ENCODE measurements around the gene E2F3. TPM values are rescaled to one million over a fixed set of nuclear protein-coding genes. Genes with fewer than 3 reads are reported as not detected.

Gene E2F3
- total RNA-seq, 6 experiments from 2014 or later, result 1.1 to 6.3 (median 4.1) TPM

DNA sequence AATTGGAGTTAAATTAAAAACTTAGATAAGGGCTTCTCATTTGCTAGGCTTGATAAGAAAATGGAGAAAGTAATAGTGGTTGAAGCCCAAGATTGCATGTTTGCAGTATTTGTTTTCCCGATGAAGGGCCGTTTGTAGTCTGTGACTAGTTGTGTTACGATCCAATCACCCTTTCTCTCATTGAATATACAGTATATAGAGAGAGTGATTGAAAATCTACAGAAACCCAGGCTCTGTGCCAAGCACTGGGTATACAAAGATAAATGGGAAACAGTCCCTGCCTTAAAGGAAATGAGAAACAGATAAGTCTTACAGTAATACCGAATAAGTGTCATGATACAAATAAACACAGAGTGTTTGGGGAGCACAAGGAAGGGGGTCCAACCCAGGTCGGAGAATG lies 77.4 kb downstream of the E2F3 start:
- no peaks in the 10 kb centered on the region for H3K9me3 ChIP-seq
- DNase-seq, result no peak
- H3K27me3 ChIP-seq, result no peaks in the 10 kb centered on the region
- peaks cover 0 to 5% (median 0%) of the 10 kb centered on the region in 4 donors for H3K36me3 ChIP-seq
- ATAC-seq, result no peak
- WGBS (ENCODE audit: insufficient coverage, low coverage, low lambda C conversion rate, missing lambda C conversion rate), result 56% methylated on average over 5 of the region's 5 CpGs
- H3K4me1 ChIP-seq, result no peaks in the 10 kb centered on the region
- no peak for TF ChIP-seq POLR2A (IDR thresholded peaks at IDR 0.05)
- TF ChIP-seq, protein P1, sequence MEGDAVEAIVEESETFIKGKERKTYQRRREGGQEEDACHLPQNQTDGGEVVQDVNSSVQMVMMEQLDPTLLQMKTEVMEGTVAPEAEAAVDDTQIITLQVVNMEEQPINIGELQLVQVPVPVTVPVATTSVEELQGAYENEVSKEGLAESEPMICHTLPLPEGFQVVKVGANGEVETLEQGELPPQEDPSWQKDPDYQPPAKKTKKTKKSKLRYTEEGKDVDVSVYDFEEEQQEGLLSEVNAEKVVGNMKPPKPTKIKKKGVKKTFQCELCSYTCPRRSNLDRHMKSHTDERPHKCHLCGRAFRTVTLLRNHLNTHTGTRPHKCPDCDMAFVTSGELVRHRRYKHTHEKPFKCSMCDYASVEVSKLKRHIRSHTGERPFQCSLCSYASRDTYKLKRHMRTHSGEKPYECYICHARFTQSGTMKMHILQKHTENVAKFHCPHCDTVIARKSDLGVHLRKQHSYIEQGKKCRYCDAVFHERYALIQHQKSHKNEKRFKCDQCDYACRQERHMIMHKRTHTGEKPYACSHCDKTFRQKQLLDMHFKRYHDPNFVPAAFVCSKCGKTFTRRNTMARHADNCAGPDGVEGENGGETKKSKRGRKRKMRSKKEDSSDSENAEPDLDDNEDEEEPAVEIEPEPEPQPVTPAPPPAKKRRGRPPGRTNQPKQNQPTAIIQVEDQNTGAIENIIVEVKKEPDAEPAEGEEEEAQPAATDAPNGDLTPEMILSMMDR (IDR thresholded peaks at IDR 0.05), result no peak
- no peak overlapping the region for H3K27ac ChIP-seq
- intact Hi-C loops (cut with DNase I), result no loop called here
- H3K4me3 ChIP-seq, result no peak overlapping the region

DNA sequence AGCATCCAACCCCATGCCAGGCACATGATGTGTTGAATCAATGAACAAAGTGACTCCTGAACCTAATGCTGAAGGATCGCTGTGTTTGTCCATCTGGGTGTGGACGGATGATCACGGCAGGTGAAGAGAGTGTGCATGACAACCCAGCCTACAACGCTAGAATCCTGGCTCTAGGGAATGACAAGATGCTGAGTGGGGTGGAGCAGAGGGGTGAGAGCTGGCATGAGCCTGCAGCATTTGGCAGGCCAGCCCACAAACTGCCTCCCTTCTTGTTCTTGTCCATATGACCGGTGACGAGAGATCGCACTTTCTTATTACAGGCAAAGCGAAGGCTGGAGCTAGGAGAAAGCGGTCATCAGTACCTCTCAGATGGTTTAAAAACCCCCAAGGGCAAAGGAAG lies 77.8 kb downstream of the E2F3 start:
- Histone ChIP-seq H3K27ac (no peak overlapping the region), H3K4me3 (no peak overlapping the region), H3K36me3 (peaks cover 0 to 5% (median 0%) of the 10 kb centered on the region in 4 donors), H3K9me3 (no peaks in the 10 kb centered on the region), H3K4me1 (no peaks in the 10 kb centered on the region), H3K27me3 (no peaks in the 10 kb centered on the region)
- ATAC-seq (no peak), DNase-seq (no peak)
- intact Hi-C loops (cut with DNase I), result no loop called here
- TF ChIP-seq, protein P1 (IDR thresholded peaks at IDR 0.05), result no peak
- TF ChIP-seq POLR2A (IDR thresholded peaks at IDR 0.05), result no peak
- whole genome bisulfite sequencing (ENCODE audit: insufficient coverage, low coverage, low lambda C conversion rate, missing lambda C conversion rate), result 91% methylated on average over 8 of the region's 9 CpGs

DNA sequence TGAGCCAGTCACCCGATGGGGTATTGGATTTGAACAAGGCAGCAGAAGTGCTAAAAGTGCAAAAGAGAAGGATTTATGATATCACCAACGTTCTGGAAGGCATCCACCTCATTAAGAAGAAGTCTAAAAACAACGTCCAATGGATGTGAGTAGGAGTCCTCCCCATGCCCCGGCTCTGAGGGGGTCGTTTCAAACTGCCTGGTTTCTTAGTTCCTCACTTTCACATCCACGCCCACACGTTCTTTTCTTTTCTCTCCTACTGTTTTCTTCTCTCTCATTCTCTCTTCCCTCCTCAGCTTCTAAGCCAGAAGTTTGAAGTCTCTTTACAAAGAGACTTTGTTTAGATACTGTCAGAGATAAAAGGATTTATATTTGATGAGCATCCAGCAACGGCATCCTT lies 79.6 kb downstream of the E2F3 start:
- WGBS (ENCODE audit: insufficient coverage, low coverage, low lambda C conversion rate, missing lambda C conversion rate), result 75% methylated on average over 8 of the region's 8 CpGs
- H3K9me3 ChIP-seq, result no peaks in the 10 kb centered on the region
- no peak for TF ChIP-seq POLR2A (IDR thresholded peaks at IDR 0.05)
- TF ChIP-seq, protein P1 (IDR thresholded peaks at IDR 0.05), result no peak
- no peaks in the 10 kb centered on the region for H3K4me1 ChIP-seq
- ATAC-seq, result no peak
- H3K4me3 ChIP-seq, result no peak overlapping the region
- peaks cover 0 to 5% (median 0%) of the 10 kb centered on the region in 4 donors for H3K36me3 ChIP-seq
- H3K27me3 ChIP-seq, result no peaks in the 10 kb centered on the region
- no peak for DNase-seq
- intact Hi-C loops (cut with DNase I), result no loop called here
- no peak overlapping the region for H3K27ac ChIP-seq

DNA sequence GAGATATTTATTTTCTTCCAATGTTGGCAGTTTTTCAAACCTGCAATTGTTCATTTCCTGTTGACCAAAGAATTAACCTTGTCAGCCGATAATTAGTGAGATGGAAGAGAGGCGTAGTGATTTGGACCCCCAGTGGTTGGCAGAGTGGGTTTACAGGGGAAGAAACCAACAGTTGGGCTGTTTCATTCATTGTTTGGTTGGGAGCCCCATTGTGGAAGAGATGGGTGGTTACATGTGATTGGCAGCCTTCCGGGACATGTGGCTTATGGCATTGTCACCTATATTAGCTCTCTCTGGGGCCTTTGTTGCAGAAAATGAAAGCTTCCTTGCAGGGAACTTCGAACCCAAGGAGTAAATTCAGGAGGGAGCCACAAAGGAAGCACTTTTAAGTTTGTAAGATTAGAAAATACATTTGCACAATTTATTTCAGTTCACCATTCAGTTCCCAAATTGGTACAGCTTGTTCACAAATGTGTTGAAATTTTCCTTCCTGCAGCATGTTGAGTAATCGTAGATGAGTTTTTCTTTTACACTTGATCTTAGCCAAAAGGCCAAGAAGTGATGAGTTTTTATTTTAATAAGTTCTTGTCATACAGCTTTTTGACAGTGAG lies 82.3 kb downstream of the E2F3 start:
- intact Hi-C loops (cut with DNase I), result no loop called here
- WGBS (ENCODE audit: insufficient coverage, low coverage, low lambda C conversion rate, missing lambda C conversion rate), result 62% methylated on average over 5 of the region's 5 CpGs
- Histone ChIP-seq H3K9me3 (no peaks in the 10 kb centered on the region), H3K4me1 (no peaks in the 10 kb centered on the region), H3K36me3 (peaks cover 0 to 5% (median 0%) of the 10 kb centered on the region in 4 donors), H3K27ac (no peak overlapping the region), H3K27me3 (no peaks in the 10 kb centered on the region), H3K4me3 (no peak overlapping the region)
- no peak for TF ChIP-seq POLR2A (IDR thresholded peaks at IDR 0.05)
- TF ChIP-seq, protein P1 (IDR thresholded peaks at IDR 0.05), result no peak
- ATAC-seq (peak in 2 of 4 donors; percentile 28 to 38), DNase-seq (no peak)

Measured in right lobe of liver (tissue), 6 donors.